Fibroblast of pulmonary artery (primary cell): ENCODE results near the gene AOPEP.
A peak's percentile ranks its signal among the peaks of the same experiment; 100 is the strongest.

Experiments used
- DNase-seq: peaks from one replicate; pipeline ENCODE4 v3.0.0-alpha.2; 2010; ENCODE audit warnings: low read depth
- H3K4me3 ChIP-seq: replicated peaks from 2 replicates; pipeline ENCODE4 v1.5.1; 2011; ENCODE audit warnings: low read depth, mild to moderate bottlenecking, control low read depth, low read length, moderate library complexity
- TF ChIP-seq, protein P1 (sequence below): IDR thresholded peaks from 2 replicates; pipeline ENCODE4 v1.5.1; 2011; ENCODE audit warnings: mild to moderate bottlenecking, control low read depth, low read length, inconsistent platforms; ENCODE audit errors: missing control alignments

AOPEP gene

DNA sequence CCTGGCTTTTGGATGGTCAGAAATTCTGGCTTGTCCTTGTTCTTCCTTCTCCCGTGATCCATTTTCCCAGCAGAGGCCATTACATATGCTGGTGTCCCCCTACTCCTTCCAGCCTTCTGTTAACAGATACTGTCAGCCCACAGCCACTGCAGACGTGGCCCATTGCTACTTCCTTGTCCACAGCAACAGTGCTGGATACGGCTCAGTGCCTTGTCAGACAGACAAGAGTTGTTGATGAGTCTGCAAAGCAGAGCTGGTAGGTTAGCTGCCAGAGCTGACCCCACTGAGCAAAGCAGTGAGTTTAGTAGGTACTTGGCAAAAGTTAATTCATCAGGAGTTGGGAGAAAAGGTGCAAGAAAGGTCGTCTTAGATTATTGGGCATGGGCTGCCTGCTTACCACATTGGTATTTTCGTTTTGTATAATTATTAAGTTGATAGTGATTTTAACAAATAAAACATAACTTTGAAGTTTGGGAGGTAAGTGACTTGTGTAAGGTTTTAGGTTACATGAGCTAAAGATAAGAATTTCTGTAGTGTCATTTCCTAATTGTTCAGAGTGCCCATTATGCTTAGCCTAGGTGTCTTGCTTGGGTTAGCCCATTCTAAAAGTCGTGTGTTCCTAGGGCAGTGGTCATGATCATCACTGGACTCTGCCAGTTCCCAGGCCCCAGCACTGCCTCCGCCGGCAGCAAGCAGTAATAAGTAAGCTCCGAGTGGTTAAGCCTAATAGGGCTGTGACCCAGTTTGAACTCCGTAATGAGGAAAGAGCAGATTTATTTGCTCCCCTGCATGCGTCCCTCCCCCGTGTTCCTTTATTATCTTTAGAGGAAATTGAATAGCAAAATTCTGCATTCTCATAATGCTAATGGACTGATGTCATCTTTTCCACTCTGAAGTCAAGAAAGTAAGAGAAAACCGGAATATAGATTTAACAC lies 299.0 kb downstream of the AOPEP start:
- TF ChIP-seq, protein P1, sequence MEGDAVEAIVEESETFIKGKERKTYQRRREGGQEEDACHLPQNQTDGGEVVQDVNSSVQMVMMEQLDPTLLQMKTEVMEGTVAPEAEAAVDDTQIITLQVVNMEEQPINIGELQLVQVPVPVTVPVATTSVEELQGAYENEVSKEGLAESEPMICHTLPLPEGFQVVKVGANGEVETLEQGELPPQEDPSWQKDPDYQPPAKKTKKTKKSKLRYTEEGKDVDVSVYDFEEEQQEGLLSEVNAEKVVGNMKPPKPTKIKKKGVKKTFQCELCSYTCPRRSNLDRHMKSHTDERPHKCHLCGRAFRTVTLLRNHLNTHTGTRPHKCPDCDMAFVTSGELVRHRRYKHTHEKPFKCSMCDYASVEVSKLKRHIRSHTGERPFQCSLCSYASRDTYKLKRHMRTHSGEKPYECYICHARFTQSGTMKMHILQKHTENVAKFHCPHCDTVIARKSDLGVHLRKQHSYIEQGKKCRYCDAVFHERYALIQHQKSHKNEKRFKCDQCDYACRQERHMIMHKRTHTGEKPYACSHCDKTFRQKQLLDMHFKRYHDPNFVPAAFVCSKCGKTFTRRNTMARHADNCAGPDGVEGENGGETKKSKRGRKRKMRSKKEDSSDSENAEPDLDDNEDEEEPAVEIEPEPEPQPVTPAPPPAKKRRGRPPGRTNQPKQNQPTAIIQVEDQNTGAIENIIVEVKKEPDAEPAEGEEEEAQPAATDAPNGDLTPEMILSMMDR: peak; percentile 60
- DNase-seq: peak; percentile 96
- H3K4me3 ChIP-seq: no peak overlapping the region

DNA sequence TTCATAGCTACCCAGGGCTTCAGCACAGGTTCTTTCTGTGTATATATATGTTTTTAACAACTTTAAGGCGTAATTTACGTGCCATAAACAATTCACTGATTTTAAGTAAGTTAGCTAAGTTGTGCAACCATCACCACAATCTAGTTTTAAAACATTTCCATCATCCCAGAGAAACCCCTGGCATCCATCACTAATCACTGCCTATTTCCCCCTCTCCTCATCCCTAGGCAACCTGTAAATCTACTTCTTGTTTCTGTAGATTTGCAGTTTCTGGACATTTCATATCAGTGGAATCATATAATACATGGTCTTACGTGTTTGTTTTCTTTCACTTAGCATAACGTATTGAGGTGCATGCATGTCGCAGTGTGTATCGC lies 299.6 kb downstream of the AOPEP start:
- H3K4me3 ChIP-seq: no peak overlapping the region
- TF ChIP-seq, protein P1: no peak
- no peak for DNase-seq

DNA sequence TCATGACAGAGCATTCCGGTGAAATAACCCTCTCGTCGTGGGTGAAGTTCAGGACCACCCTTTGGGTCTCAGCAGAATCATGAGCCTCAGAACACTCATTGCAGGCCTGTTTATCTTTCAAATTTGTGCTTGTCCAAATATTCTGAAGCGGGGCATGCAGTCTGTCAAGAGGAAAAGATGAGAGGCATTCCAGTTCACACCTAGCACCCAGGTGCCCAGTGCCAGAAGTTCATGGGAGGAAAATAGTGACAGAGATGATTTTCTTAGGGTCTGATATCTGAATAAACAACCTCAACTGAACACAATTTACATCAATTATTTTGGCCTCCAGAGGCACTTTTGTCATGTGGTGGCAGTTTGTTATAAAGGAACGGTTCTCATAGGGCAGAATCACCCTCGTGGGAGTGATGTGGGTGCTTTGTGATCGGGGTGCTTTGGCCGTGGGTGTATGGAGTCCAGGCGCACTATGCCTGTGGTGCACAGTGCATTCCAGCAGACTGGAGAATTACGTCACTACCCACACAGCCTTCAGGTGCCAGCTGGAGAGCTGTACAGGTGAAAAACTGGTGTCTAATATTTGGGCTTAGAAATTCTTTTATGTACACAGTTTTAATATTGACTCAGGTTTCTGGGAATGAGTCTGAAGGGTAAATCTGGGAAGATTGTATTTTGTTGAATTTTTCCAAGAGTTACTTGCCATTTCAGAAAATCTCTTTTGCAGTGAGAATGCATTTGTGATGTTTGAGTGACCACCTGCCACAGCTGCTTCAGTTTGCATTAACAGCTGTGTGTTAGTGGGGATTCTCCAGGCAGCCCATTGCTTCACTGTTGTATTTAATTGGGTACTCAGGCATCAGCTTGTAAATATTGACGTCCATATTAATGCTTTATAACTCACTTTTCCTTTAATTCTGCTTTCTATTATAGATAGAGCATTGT lies 301.7 kb downstream of the AOPEP start:
- no peak for DNase-seq

DNA sequence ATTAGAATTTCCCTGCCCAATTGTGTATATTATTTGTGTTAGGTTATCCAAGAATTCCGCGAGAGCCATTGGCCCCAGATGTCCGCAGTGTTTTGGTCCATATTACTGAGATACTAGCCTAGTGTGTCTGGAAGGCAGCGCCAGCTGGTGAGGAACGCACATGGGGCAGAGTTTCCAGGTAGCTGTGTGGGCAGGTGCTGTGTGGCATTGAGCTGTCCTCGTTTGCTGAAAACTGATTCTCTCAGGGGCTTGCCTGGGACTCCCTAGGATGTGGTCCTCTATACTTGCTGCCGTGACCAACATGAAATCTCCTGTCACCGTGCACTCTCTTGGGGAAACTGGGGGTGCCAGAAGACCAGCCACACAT lies 302.3 kb downstream of the AOPEP start:
- no peak for DNase-seq
- H3K4me3 ChIP-seq: no peak overlapping the region
- TF ChIP-seq, protein P1: no peak

More for the DNA sequence above, 301.7 kb downstream of the AOPEP start:
- no peak overlapping the region for H3K4me3 ChIP-seq
- TF ChIP-seq, protein P1: no peak

DNA sequence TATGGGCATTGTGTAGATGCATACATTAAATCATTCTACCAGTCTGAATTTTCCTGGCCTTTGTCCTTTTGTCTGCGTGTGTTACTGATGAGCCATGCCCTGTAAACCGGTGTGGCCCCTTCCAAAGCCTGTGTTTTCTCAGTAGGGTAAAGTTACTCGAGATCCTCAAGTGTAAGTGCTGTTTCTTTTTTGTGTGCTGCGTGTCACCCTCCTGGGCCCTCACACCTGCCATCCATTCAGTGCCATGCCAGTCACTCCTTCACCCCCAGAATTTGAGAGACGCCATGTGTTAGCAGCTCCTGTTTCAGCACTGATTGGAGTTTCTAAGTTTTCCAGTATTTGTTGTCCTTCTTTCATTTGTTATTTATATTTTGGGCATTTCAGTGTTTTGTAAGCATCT lies 302.8 kb downstream of the AOPEP start:
- H3K4me3 ChIP-seq: no peak overlapping the region
- no peak for DNase-seq
- TF ChIP-seq, protein P1: no peak

DNA sequence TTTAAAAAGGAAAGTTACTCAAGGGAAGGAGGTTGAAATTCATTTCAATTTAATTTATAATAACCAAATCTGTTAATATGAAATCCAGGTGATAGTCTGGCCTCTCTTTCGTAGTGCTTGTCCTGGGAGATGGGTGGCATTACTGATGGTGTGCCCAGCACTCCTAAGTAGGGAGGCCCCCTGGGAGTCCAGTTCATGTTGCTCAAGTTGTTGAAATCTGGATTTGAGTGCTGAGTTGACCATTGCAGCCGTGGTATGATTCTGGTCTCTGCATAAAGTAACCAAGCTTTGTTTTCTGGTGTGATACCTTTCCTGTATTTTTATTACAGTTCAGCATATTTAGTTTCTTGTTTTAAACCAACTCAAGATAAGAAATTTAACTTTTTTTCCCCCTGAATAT lies 303.2 kb downstream of the AOPEP start:
- H3K4me3 ChIP-seq: no peak overlapping the region
- TF ChIP-seq, protein P1: no peak
- no peak for DNase-seq
